Measurements from ENCODE around the gene NFIB.

NFIB gene

DNA sequence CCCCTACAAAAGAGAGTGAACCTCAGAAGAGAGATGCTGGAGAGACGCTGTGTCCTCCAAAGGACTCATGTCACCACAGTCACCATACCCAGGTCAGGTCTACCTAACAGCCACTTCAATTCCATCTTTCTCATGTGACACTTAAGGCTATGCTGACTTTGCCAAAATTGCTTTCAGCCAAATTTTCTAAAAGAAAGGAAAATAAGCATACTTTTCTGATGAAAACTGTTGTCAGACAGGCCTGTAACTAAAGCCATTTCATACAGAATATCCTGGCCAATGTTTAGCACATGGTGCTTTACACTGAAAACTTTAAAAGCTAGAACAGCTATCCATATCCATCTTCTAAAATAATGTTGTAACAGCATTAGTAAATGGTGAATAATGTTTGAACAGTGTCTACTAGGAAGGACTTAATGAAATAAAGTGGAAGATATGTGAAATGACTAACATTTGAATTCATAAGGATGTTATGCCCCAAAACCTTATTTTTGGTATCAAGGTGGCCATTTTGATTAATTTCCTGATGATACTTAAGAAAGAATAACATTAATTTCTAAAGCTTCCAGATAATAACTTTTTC is 97.2 kb downstream of the NFIB start:
- DNase-seq (ENCODE audit: low read depth in 2 of 2) = no peak

GRCh38 chr9:14215614-14216013 is 98.3 kb downstream of the NFIB start:
- no peak for DNase-seq (ENCODE audit: low read depth in 2 of 2)

DNA sequence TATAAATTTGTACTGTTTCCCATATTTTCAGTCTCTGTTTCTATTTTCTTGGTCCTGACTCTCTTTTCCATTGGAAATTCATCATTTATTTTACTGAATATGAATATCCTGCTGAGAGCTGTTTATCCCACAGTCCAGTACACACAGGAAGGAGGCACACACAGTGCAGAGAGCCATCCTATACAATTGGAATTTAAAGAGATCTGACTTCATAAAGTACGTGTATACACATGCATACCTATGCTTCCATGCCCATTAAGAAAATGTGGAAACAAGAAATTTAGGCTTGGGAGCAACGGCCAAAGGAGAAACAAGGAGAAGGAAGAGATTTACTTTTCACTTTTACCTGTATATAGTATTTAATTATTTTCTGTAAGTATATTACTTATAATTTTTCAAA is 99.2 kb downstream of the NFIB start:
- no peak for DNase-seq (ENCODE audit: low read depth in 2 of 2)

DNA sequence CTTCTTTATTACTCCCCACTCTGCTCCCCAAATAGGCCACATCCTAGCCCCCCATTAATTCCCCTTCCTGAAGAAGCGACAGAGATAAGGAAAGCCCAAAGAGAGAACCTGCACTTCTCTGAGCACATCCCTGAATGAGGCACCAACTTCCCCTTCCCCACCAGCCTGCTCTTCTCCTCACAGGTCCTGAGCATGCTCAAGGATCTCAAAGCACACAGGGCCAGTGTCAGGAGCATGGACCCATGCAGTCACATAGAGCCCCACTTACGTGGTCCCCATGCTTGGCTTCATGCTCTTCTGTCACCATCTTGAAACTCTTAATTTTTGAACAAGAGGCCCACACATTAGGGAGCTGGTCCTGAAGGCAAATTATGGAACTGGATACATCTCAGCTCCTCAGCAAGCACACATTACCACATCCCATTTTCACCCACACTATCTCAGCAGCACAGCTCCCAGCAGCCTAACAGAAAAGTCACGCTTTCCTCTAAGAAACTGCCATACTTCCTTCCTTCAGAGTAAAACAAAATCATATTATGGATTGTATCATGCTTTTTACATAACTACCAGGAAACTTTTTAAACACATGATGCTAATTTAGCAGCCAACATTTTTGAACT is 99.8 kb downstream of the NFIB start:
- no peak for DNase-seq (ENCODE audit: low read depth in 2 of 2)

- DNase-seq (ENCODE audit: low read depth in 2 of 2) = no peak
Observed at GRCh38 chr9:14213504-14213903, 100.4 kb downstream of the NFIB start.

DNA sequence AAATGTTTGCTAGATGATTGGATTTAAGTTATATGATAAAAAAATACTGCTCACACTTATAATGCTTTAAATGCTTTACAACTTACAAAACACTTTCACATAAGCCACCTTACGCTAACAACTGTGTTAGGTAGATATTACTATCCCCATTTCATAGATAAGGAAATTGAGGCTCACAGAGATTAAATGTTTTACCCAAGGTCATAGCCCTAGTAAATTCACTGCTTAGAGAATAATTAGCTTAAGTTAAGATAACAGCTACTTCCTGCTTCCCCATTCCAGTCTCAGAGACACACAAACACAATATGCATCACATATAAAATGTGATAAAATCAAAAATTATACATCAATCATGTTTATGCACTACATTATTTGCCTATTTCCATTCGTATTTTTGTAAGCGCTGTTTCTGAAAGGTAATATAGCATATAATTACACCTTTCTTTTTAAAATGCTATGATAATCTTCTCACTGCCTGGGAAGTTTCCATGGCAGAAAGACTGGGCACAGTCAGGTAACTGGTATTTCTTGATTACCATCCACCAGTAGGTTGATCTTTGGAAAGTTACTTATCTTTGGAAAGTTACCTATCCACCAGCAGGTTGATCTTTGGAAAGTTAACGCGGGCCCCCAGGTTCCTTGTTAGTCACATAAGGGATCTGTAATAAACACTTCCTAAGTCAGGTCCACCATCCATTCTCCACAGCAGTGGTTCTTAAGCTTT is 101.1 kb downstream of the NFIB start:
- DNase-seq (ENCODE audit: low read depth in 2 of 2) = no peak

GRCh38 chr9:14212077-14212476 is 101.9 kb downstream of the NFIB start:
- DNase-seq (ENCODE audit: low read depth in 2 of 2) = no peak

GRCh38 chr9:14211564-14211963 is 102.4 kb downstream of the NFIB start:
- no peak for DNase-seq (ENCODE audit: low read depth in 2 of 2)

DNA sequence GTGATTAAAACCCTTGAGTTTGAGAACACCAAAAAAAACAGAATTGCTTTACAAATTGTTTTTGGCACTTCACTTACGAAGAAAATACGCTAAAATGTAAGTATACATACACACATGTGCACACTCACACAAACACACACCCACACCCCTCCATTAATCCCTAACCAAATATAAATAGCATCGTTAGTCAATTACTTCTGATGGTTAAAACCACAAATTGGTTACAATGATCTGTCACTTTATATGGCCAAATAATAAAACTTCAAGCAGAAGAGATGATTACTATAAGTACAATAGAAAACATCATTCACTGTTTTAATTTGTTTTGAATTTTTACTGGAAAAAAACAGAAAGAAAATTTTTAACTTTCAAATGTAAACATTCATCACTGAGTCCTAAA is 103.5 kb downstream of the NFIB start:
- no peak for DNase-seq (ENCODE audit: low read depth in 2 of 2)

- DNase-seq (ENCODE audit: low read depth in 2 of 2) = no peak
Observed at GRCh38 chr9:14209399-14210345, 104.3 kb downstream of the NFIB start.

DNA sequence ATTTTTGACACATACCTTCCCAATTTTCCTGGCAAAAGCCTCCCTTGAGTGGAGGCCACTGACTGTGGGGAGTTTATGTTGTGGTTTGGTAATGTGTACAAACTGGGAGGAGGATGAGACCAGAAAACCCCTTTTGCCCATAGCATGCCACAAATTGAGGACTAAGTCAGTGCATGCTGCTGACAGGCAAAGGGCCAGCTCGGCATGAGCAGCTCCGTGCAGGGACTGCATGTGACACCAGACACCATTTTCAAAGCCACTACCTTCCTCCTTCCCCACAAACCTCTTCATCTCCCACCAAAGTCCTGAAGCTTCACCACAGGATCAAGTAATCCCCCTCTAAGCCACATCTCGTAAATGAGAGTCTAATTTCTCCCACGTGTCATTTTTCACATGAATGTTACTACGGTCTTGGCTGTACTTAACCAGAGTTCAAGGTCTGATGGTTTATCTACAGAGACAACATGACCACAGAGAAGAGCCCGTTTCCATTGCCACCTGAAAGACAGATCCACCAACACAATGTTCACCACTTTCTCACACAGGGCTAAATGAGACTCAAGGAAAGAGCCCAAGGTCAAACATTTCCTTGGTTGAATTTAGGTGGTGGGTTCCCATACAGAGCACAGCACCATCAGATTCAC is 106.5 kb downstream of the NFIB start:
- no peak for DNase-seq (ENCODE audit: low read depth in 2 of 2)

DNA sequence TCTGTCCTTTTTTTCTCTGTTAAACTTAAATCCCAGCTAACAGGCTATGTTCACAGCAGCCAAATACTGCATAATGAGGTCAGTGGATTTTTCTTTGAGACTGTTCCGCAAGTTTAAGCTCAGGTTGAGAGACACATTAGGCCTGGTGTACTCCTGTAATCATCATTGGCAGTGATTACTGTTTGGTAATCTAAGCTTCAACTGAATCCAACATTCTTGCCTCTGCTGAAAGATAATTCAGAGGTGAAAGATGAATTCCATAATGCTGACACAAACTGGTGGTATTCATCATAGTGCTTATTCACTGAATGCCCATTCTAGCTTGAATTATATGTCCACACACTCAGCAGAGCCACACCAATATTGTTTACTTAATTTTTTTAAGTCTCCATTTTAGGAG is 108.5 kb downstream of the NFIB start:
- no peak for DNase-seq (ENCODE audit: low read depth in 2 of 2)

GRCh38 chr9:14203356-14204056 is 110.4 kb downstream of the NFIB start:
- no peak for DNase-seq (ENCODE audit: low read depth in 2 of 2)

GRCh38 chr9:14198841-14199455 is 115.0 kb downstream of the NFIB start:
- DNase-seq (ENCODE audit: low read depth in 2 of 2) = no peak

- no peak for DNase-seq (ENCODE audit: low read depth in 2 of 2)
Observed at GRCh38 chr9:14198047-14198840, 115.7 kb downstream of the NFIB start.

- no peak for DNase-seq (ENCODE audit: low read depth in 2 of 2)
Observed at GRCh38 chr9:14197325-14197858, 116.5 kb downstream of the NFIB start.

GRCh38 chr9:14193328-14193990 is 120.5 kb downstream of the NFIB start:
- DNase-seq (ENCODE audit: low read depth in 2 of 2) = no peak

- no peak for DNase-seq (ENCODE audit: low read depth in 2 of 2)
Observed at GRCh38 chr9:14192556-14192955, 121.4 kb downstream of the NFIB start.

DNA sequence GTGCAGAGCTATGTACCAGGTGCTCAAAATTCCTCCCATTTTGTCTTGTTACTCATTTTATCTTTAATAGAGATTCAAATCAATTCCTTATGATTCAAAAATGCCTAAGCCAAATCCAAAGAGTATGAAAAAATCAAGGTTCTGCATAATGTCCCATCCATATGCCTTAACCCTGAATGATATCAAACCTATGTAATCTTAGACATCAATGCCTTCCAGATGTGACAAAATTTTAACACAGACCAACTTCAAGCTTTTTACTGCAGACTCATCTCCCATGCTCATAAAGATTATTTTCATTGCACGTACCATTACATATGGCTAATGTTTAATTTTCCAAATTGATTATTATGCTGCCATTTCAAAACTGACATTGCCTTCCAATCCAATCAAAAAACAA is 122.4 kb downstream of the NFIB start:
- no peak for DNase-seq (ENCODE audit: low read depth in 2 of 2)
